GM12878 (cell line): ENCODE measurements around the gene MEF2D. TPM values are rescaled to one million over a fixed set of nuclear protein-coding genes. Genes with fewer than 3 reads are reported as not detected.

Experiments
- ATAC-seq: fragments of 200-7000 bp; cut with Tn5 transposase; 3 replicates; pipeline ENCODE4 v1.9.1; 2020; ENCODE audit warnings: mild to moderate bottlenecking, moderate library complexity
- BruUV-seq: library from RNA; stranded (reverse); fragments of 400-500 nt; replicated peaks from 2 replicates; lab custom pipeline; 2021; lab: Mats Ljungman, UMichigan
- CTCF ChIA-PET: fragments of 300-600 bp; sonication (Branson Sonifier 250); formaldehyde crosslinking; extraction: SDS; loops from one replicate; lab custom pipeline; 2021; ENCODE audit warnings: inconsistent platforms; lab: Yijun Ruan, JAX
- POLR2A ChIA-PET: fragments of 350-600 bp; formaldehyde crosslinking; extraction: SDS; loops from one replicate; lab custom pipeline; 2021; ENCODE audit warnings: inconsistent platforms; lab: Charles Lee
- RAD21 ChIA-PET: fragments of 300-600 bp; sonication (Branson Sonifier 250); formaldehyde crosslinking; loops from one replicate; lab custom pipeline; 2023; ENCODE audit warnings: antibody characterized with exemption; ENCODE audit not compliant: unreplicated experiment; lab: Charles Lee
- SMC1A ChIA-PET: fragments of 300-600 bp; sonication (Branson Sonifier 250); formaldehyde crosslinking; loops from one replicate; lab custom pipeline; 2023; ENCODE audit not compliant: unreplicated experiment, uncharacterized antibody; lab: Charles Lee
- DNase-seq: peaks from one replicate; pipeline ENCODE4 v3.0.0-alpha.2; 2011; ENCODE audit warnings: low read depth, low spot score
- FAIRE-seq: peaks from 3 replicates; lab custom pipeline; 2011; peaks lifted over from hg19 to GRCh38; lab: Jason Lieb, UNC
- H2AFZ ChIP-seq: 2 replicates; pipeline ENCODE4 v1.6.0; 2011; ENCODE audit warnings: low read depth, low read length, control low read depth; ENCODE audit not compliant: control insufficient read depth
- H3K27ac ChIP-seq: 2 replicates; pipeline ENCODE4 v1.5.1; 2011; ENCODE audit warnings: control low read depth; ENCODE audit not compliant: control insufficient read depth, insufficient read depth
- H3K27me3 ChIP-seq, 2 experiments: replicated peaks in 1 of 2; 2 replicates each; pipeline versions ENCODE4 v1.6.0 to v1.6.1; 2011; ENCODE audit warnings: low read length in 1 of 2; ENCODE audit not compliant: control insufficient read depth in 2 of 2, insufficient read depth in 2 of 2
- H3K36me3 ChIP-seq, 2 experiments: 2 replicates each; pipeline ENCODE4 v1.5.1; 2011; ENCODE audit warnings: low read length in 1 of 2; ENCODE audit not compliant: control insufficient read depth in 2 of 2, insufficient read depth in 2 of 2
- H3K4me1 ChIP-seq: 2 replicates; pipeline ENCODE4 v1.6.1; 2011; ENCODE audit warnings: mild to moderate bottlenecking, low read length, moderate library complexity, mixed read lengths; ENCODE audit not compliant: control insufficient read depth, insufficient read depth
- H3K4me2 ChIP-seq: 2 replicates; pipeline ENCODE4 v1.6.0; 2011; ENCODE audit warnings: control low read depth; ENCODE audit not compliant: control insufficient read depth, insufficient read depth
- H3K4me3 ChIP-seq: fragments of 200-600 bp; sonication (generic); 2 replicates; pipeline ENCODE4 v1.5.1; 2016
- H3K79me2 ChIP-seq: 2 replicates; pipeline ENCODE4 v1.6.0; 2011; ENCODE audit warnings: low read length; ENCODE audit not compliant: control insufficient read depth, insufficient read depth
- H3K9ac ChIP-seq: 2 replicates; pipeline ENCODE4 v1.8.0; 2011; ENCODE audit warnings: low read length, control low read depth, mixed read lengths; ENCODE audit not compliant: control insufficient read depth, insufficient read depth
- H3K9me3 ChIP-seq: replicated peaks from 3 replicates; pipeline ENCODE4 v1.5.1; 2011; ENCODE audit warnings: mild to moderate bottlenecking, low read length; ENCODE audit not compliant: control insufficient read depth, insufficient read depth
- H4K20me1 ChIP-seq: 2 replicates; pipeline ENCODE4 v1.6.0; 2011; ENCODE audit not compliant: control insufficient read depth, insufficient read depth
- ATF7 ChIP-seq: fragments of 450-650 bp; IDR thresholded peaks from 2 replicates; pipeline ENCODE4 v1.6.1; 2016; ENCODE audit warnings: low read depth, mild to moderate bottlenecking
- BCL3 ChIP-seq: IDR thresholded peaks from 2 replicates; pipeline ENCODE4 v1.6.1; 2011; ENCODE audit warnings: borderline replicate concordance, low read depth, mild to moderate bottlenecking, moderate library complexity, low read length; ENCODE audit not compliant: insufficient read depth, poor library complexity, severe bottlenecking
- CBX5 ChIP-seq: sonication (generic); IDR thresholded peaks from 2 replicates; pipeline ENCODE4 v1.6.1; 2016; ENCODE audit warnings: low read depth, moderate library complexity, mild to moderate bottlenecking, inconsistent platforms
- EGR1 ChIP-seq, 2 experiments: IDR thresholded peaks; 1 replicate in 1 of 2; 2 replicates in 1 of 2; pipeline ENCODE4 v1.6.1; 2011 to 2012; ENCODE audit warnings: low read depth in 2 of 2, low read length in 2 of 2, borderline replicate concordance in 1 of 2, mild to moderate bottlenecking in 1 of 2, moderate library complexity in 1 of 2
- MTA3 ChIP-seq: IDR thresholded peaks from 2 replicates; pipeline ENCODE4 v1.6.1; 2012; ENCODE audit warnings: low read length, inconsistent platforms, borderline replicate concordance
- PBX3 ChIP-seq: IDR thresholded peaks from 2 replicates; pipeline ENCODE4 v1.6.1; 2011; ENCODE audit warnings: mild to moderate bottlenecking, low read depth, low read length, moderate library complexity; ENCODE audit not compliant: insufficient replicate concordance
- PKNOX1 ChIP-seq: fragments of 450-650 bp; IDR thresholded peaks from 2 replicates; pipeline ENCODE4 v1.6.1; 2016; ENCODE audit warnings: mild to moderate bottlenecking
- POLR2AphosphoS5 ChIP-seq: IDR thresholded peaks from 2 replicates; pipeline ENCODE4 v1.6.1; 2011; ENCODE audit warnings: mild to moderate bottlenecking, low read length, inconsistent platforms
- POU2F2 ChIP-seq: IDR thresholded peaks from 3 replicates; pipeline ENCODE4 v1.6.1; 2011; ENCODE audit warnings: low read depth, mild to moderate bottlenecking, low read length, borderline replicate concordance
- RAD21 ChIP-seq: IDR thresholded peaks from 2 replicates; pipeline ENCODE4 v1.6.1; 2011; ENCODE audit warnings: mild to moderate bottlenecking, low read depth, low read length, moderate library complexity; ENCODE audit not compliant: insufficient read depth
- YBX1 ChIP-seq: fragments of 450-650 bp; IDR thresholded peaks from 2 replicates; pipeline ENCODE4 v1.6.1; 2016; ENCODE audit warnings: antibody characterized with exemption
- ZBED1 ChIP-seq: IDR thresholded peaks from 2 replicates; pipeline ENCODE4 v1.6.1; 2016; ENCODE audit warnings: borderline replicate concordance
- WGBS: methylation state at CpG from one replicate; pipeline ENCODE4 v1.1.6; 2016; ENCODE audit warnings: low lambda C conversion rate; ENCODE audit not compliant: insufficient replicate concordance, insufficient coverage; ENCODE audit errors: missing lambda C conversion rate; 5-methylcytosine and 5-hydroxymethylcytosine counted together
- in situ Hi-C: fragments of 300-500 bp; cut with MboI; formaldehyde crosslinking; loops from 9 replicates; pipeline ENCODE4 v1.14.3; 2018; ENCODE audit warnings: mixed read lengths
- intact Hi-C: fragments of 100-400 bp; cut with micrococcal nuclease; formaldehyde crosslinking; loops from one replicate; pipeline ENCODE4 v1.14.2; 2022; ENCODE audit not compliant: unreplicated experiment
- polyA plus RNA-seq, 11 experiments: library from polyadenylated mRNA; depleted of rRNA in 4 of 11; unstranded in 6 of 11; stranded (reverse) in 5 of 11; fragments of >200 nt; fragmentation: Nextera tagmentation in 4 of 11; fragmentation: Illumina TruSeq in 1 of 11; extraction: Ambion mirVana in 4 of 11; extraction: Trizol in 1 of 11; gene quantifications; 1 replicate in 1 of 11; 2 replicates in 10 of 11; pipeline versions ENCODE4 v1.2.1 to v1.2.3, GENCODE V29; 2011 to 2016; ENCODE audit warnings: inconsistent platforms in 2 of 11, missing spikeins in 2 of 11, low read depth in 1 of 11
- total RNA-seq, 4 experiments: library from RNA; depleted of rRNA in 3 of 4; stranded (reverse); fragments of >200 nt in 3 of 4; fragmentation: Illumina TruSeq in 1 of 4; extraction: Trizol in 1 of 4; gene quantifications; 2 replicates each; pipeline versions ENCODE4 v1.2.1 to v1.2.3, GENCODE V29; 2013 to 2021
- TF ChIP-seq, protein P1 (sequence below): IDR thresholded peaks from 2 replicates; pipeline ENCODE4 v1.6.1; 2011; ENCODE audit warnings: low read depth, mild to moderate bottlenecking, low read length, moderate library complexity, borderline replicate concordance; ENCODE audit errors: extremely low read depth

MEF2D gene
- total and polyA plus RNA-seq, 10 of the 15 experiments (the other 5 are each of a cell fraction or from before 2014, with no cell fraction given) = 0.61 to 53.0 (median 15.2) TPM

DNA sequence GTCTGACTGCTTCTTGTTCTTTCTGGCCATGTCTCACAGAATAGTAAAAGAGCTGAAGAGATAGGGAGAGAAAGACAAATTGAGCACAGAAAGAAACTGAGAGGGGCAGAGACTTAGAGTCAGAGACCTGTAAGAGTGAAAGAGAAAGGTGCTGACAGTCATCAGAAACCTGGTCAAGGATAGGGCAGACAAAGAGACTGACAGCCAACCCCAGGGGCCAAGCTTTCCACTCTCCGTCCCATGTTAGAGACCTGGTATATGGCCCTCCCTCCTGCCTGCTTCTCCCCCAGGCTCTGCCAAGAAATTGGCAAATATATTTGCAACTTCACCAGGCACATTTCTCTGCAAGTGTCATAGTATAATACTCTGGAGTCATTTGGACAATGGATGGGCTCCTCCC is 67.0 kb downstream of the MEF2D start:
- 0% methylated on average over 1 of the region's 1 CpG for WGBS
- SMC1A ChIA-PET = interaction anchor here (1.0 to 1.5 kb wide), 3 partner anchors 9 to 49 kb away, joined by 4 to 5 read pairs (median 5); no protein-coding TSS in a partner anchor
- in situ Hi-C loops = no loop called here
- no peaks in the 10 kb centered on the region for H3K9me3 ChIP-seq
- RAD21 ChIA-PET = interaction anchor here (1.0 to 1.1 kb wide), 2 partner anchors 12 to 48 kb away, joined by 3 read pairs; no protein-coding TSS in a partner anchor
- 0 out of 2 replicates have a peak overlapping the region, but pooled peaks have one; percentile 17 for H3K4me2 ChIP-seq
- no peak overlapping the region for H3K4me3 ChIP-seq
- H3K27ac ChIP-seq = no peak overlapping the region
- no peaks in the 10 kb centered on the region for H3K36me3 ChIP-seq
- H3K79me2 ChIP-seq = no peaks in the 10 kb centered on the region
- CTCF ChIA-PET = interaction anchor here (1.0 to 1.6 kb wide), 2 partner anchors 12 to 47 kb away, joined by 3 to 13 read pairs; no protein-coding TSS in a partner anchor
- no peak overlapping the region for H3K9ac ChIP-seq
- DNase-seq (no peak), FAIRE-seq (peak; percentile 75), ATAC-seq (peak; percentile 79)
- POLR2A ChIA-PET = no interaction called here
- peaks cover 30 to 49% of the 10 kb centered on the region in 2 experiments for H3K27me3 ChIP-seq
- H2AFZ ChIP-seq = no peak overlapping the region
- TF ChIP-seq BCL3 (no peak), EGR1 (IDR thresholded peaks at IDR 0.05; ENCODE audit: borderline replicate concordance in 1 of 2, low read depth in 2 of 2, low read length in 2 of 2) (no peak), ATF7 (no peak), CBX5 (no peak), RAD21 (no peak), POLR2AphosphoS5 (no peak), ZBED1 (no peak), YBX1 (no peak), PBX3 (peak; percentile 50), PKNOX1 (peak; percentile 85), POU2F2 (no peak), MTA3 (no peak)
- TF ChIP-seq, protein P1, sequence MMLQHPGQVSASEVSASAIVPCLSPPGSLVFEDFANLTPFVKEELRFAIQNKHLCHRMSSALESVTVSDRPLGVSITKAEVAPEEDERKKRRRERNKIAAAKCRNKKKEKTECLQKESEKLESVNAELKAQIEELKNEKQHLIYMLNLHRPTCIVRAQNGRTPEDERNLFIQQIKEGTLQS = no peak
- H4K20me1 ChIP-seq = no peaks in the 10 kb centered on the region; the same call in 1 of the 2 replicates
- BruUV-seq = no TSS peak
- no peaks in the 10 kb centered on the region; the same call in none of the 2 replicates for H3K4me1 ChIP-seq
- intact Hi-C loops = no loop called here
